GM18951 (cell line): Measurements from ENCODE around the gene CLCN1.
"Not testable (repeated sequence)": the region's sequence is repeated elsewhere in the genome, so short reads cannot be mapped to it uniquely, and the experiment has no call there.

Source experiments
- POLR2A ChIP-seq: IDR thresholded peaks from 4 replicates; pipeline ENCODE4 v1.6.1; 2011; ENCODE audit warnings: mild to moderate bottlenecking; ENCODE audit not compliant: insufficient read length, insufficient read depth; ENCODE audit errors: extremely low read depth
- in situ Hi-C: fragments of 300-500 bp; cut with MboI; formaldehyde crosslinking; loops from one replicate; pipeline ENCODE4 v1.12.0; 2022; ENCODE audit warnings: low sequenced_read_pairs, mixed read lengths, inconsistent platforms; ENCODE audit not compliant: unreplicated experiment

The CLCN1 gene

GRCh38 chr7:143384148-143384547 lies 68.2 kb downstream of the CLCN1 start:
- no peak for TF ChIP-seq POLR2A
- in situ Hi-C loops: no loop called here

- in situ Hi-C loops: no loop called here
- TF ChIP-seq POLR2A: no peak
These were observed 69.0 kb downstream of the CLCN1 start for GRCh38 chr7:143384661-143385631.

- TF ChIP-seq POLR2A: no peak
- in situ Hi-C loops: no loop called here
These were observed 70.2 kb downstream of the CLCN1 start for GRCh38 chr7:143385891-143386781.

- in situ Hi-C loops: no loop called here
- TF ChIP-seq POLR2A: no peak
These were observed 71.5 kb downstream of the CLCN1 start for GRCh38 chr7:143387156-143387975.

- in situ Hi-C loops: no loop called here
- TF ChIP-seq POLR2A: no peak
These were observed 72.1 kb downstream of the CLCN1 start for GRCh38 chr7:143388051-143388450.

GRCh38 chr7:143388491-143389101 lies 72.7 kb downstream of the CLCN1 start:
- TF ChIP-seq POLR2A: no peak
- in situ Hi-C loops: no loop called here

GRCh38 chr7:143389316-143390103 lies 73.6 kb downstream of the CLCN1 start:
- in situ Hi-C loops: no loop called here

GRCh38 chr7:143390104-143390772 lies 74.3 kb downstream of the CLCN1 start:
- in situ Hi-C loops: no loop called here
- no peak for TF ChIP-seq POLR2A

More at GRCh38 chr7:143389316-143390103, 73.6 kb downstream of the CLCN1 start:
- TF ChIP-seq POLR2A: no peak

- in situ Hi-C loops: no loop called here
- TF ChIP-seq POLR2A: no peak
These were observed 74.9 kb downstream of the CLCN1 start for GRCh38 chr7:143390773-143391317.

GRCh38 chr7:143391462-143392404 lies 75.8 kb downstream of the CLCN1 start:
- in situ Hi-C loops: no loop called here
- no peak for TF ChIP-seq POLR2A

GRCh38 chr7:143392427-143392826 lies 76.5 kb downstream of the CLCN1 start:
- in situ Hi-C loops: not testable (repeated sequence)
